Stimulated activated effector memory CD8-positive, alpha-beta T cell treated with anti-CD3 and anti-CD28 coated beads, Interleukin-12 subunit alpha, Interleukin-12 subunit beta, amount 100 ng/mL, for 72 hours (primary cell): ENCODE measurements around the gene LRIG2.

Experiments used
- ATAC-seq: fragments of 150-1000 bp; cut with Tn5 transposase; 2 replicates; pipeline ENCODE4 v1.10.0; 2021
- DNase-seq, 2 donors: peaks; one replicate each; pipeline ENCODE4 v3.0.0; 2021 to 2022; ENCODE audit warnings: low spot score in 2 of 2
- H3K27ac Mint-ChIP-seq: one replicate; pipeline ENCODE4 v1.8.0; 2022; ENCODE audit warnings: mild to moderate bottlenecking, mixed read lengths
- H3K36me3 Mint-ChIP-seq: one replicate; pipeline ENCODE4 v1.8.0; 2022; ENCODE audit warnings: mild to moderate bottlenecking, mixed read lengths
- H3K4me1 Mint-ChIP-seq: one replicate; pipeline ENCODE4 v1.8.0; 2022; ENCODE audit warnings: mixed read lengths
- H3K4me3 Mint-ChIP-seq: one replicate; pipeline ENCODE4 v1.8.0; 2022; ENCODE audit warnings: mild to moderate bottlenecking, mixed read lengths
- H3K9me3 Mint-ChIP-seq: one replicate; pipeline ENCODE4 v1.8.0; 2022; ENCODE audit warnings: mixed read lengths

LRIG2 gene

GRCh38 chr1:113095790-113096455, 22.9 kb downstream of the LRIG2 start:
- Mint-ChIP-seq H3K36me3 (peaks cover 97% of the 10 kb centered on the region), H3K9me3 (no peaks in the 10 kb centered on the region), H3K4me1 (no peaks in the 10 kb centered on the region), H3K27ac (no peak overlapping the region), H3K4me3 (no peak overlapping the region)
- ATAC-seq (no peak), DNase-seq (no peak)

- DNase-seq (no peak), ATAC-seq (no peak)
- Mint-ChIP-seq H3K4me1 (no peaks in the 10 kb centered on the region), H3K27ac (no peak overlapping the region), H3K9me3 (no peaks in the 10 kb centered on the region), H3K4me3 (no peak overlapping the region), H3K36me3 (peaks cover 97% of the 10 kb centered on the region)
These were observed 23.5 kb downstream of the LRIG2 start for GRCh38 chr1:113096493-113096892.

DNA sequence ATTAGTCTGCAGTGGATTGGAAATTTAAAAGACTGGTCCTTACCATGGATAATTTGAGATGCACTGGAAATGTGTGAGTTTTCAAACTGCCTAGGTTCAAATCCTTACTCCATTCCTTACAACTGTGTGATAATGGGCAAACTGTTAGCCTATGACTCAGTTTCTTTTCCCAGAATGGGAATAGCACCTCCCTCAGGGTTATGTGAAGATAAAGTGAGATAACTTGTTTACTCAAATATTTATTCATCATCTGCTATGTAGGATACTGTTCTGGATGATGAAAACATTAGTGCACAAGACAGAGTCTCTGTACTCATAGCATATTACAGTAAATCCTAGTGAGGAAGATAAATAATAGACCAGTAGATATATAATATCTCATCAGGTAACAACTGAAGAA, 28.6 kb downstream of the LRIG2 start:
- Mint-ChIP-seq H3K36me3 (peaks cover 100% of the 10 kb centered on the region), H3K9me3 (no peaks in the 10 kb centered on the region), H3K27ac (peak overlapping the region; percentile 80), H3K4me1 (no peaks in the 10 kb centered on the region), H3K4me3 (no peak overlapping the region)
- no peak for ATAC-seq
- DNase-seq: no peak

GRCh38 chr1:113103048-113103447, 30.1 kb downstream of the LRIG2 start:
- DNase-seq (no peak), ATAC-seq (no peak)
- Mint-ChIP-seq H3K36me3 (peaks cover 100% of the 10 kb centered on the region), H3K4me3 (no peak overlapping the region), H3K27ac (no peak overlapping the region), H3K9me3 (no peaks in the 10 kb centered on the region), H3K4me1 (no peaks in the 10 kb centered on the region)

GRCh38 chr1:113103977-113104376, 31.0 kb downstream of the LRIG2 start:
- Mint-ChIP-seq H3K4me3 (no peak overlapping the region), H3K27ac (peak overlapping the region; percentile 14), H3K36me3 (peaks cover 100% of the 10 kb centered on the region), H3K9me3 (no peaks in the 10 kb centered on the region), H3K4me1 (no peaks in the 10 kb centered on the region)
- ATAC-seq (no peak), DNase-seq (no peak)

GRCh38 chr1:113106910-113107309, 33.9 kb downstream of the LRIG2 start:
- ATAC-seq (no peak), DNase-seq (no peak)
- peaks cover 100% of the 10 kb centered on the region for H3K36me3 Mint-ChIP-seq
- no peaks in the 10 kb centered on the region for H3K9me3 Mint-ChIP-seq
- H3K4me1 Mint-ChIP-seq: no peaks in the 10 kb centered on the region
- no peak overlapping the region for H3K27ac Mint-ChIP-seq
- no peak overlapping the region for H3K4me3 Mint-ChIP-seq

- Mint-ChIP-seq H3K4me3 (no peak overlapping the region), H3K36me3 (peaks cover 100% of the 10 kb centered on the region), H3K9me3 (no peaks in the 10 kb centered on the region), H3K27ac (no peak overlapping the region), H3K4me1 (no peaks in the 10 kb centered on the region)
- no peak for DNase-seq
- no peak for ATAC-seq
These were observed 37.0 kb downstream of the LRIG2 start for GRCh38 chr1:113109908-113110554.

DNA sequence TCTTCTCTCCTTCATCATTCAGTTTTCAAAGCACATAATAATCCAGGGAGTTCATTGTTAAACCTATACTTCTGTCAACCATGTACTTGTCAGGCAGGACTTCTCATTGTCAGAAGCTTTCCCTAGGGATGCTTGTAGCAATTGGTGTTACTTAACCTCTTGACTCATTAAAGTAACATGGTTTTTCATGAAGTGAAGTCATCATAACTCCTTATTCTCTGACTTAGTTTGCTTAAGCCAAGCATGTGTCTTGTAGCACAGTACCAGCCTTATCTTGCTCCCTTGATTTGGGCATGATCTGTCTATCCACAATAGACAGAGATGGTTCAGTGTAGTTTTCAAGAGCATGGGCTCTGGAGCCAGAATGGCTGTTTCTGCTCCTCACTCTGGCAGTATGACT, 45.3 kb downstream of the LRIG2 start:
- ATAC-seq (no peak), DNase-seq (no peak)
- Mint-ChIP-seq H3K4me3 (no peak overlapping the region), H3K36me3 (peaks cover 100% of the 10 kb centered on the region), H3K9me3 (no peaks in the 10 kb centered on the region), H3K27ac (no peak overlapping the region), H3K4me1 (no peaks in the 10 kb centered on the region)

DNA sequence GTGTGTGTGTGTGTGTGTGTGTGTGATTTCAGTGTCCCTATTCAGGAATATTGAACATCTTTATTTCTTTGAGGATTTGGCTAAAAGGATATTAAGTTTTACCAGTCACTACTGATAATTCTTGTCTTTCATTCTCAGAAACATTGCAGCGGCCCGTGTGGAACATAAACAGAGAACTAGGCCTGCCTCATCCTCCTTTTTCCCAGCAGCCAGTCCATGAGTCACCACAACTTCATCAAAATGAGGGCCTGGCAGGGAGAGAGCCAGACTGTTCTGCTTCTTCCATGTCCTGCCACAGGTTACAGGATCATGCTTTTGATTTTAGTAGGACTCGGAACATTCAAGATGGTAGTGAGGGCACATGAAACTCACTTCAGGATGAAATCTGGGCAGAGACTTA, 50.7 kb downstream of the LRIG2 start:
- H3K4me1 Mint-ChIP-seq: peaks cover 7% of the 10 kb centered on the region
- no peaks in the 10 kb centered on the region for H3K9me3 Mint-ChIP-seq
- no peak for DNase-seq
- ATAC-seq: no peak
- no peak overlapping the region for H3K4me3 Mint-ChIP-seq
- peaks cover 97% of the 10 kb centered on the region for H3K36me3 Mint-ChIP-seq
- no peak overlapping the region for H3K27ac Mint-ChIP-seq

DNA sequence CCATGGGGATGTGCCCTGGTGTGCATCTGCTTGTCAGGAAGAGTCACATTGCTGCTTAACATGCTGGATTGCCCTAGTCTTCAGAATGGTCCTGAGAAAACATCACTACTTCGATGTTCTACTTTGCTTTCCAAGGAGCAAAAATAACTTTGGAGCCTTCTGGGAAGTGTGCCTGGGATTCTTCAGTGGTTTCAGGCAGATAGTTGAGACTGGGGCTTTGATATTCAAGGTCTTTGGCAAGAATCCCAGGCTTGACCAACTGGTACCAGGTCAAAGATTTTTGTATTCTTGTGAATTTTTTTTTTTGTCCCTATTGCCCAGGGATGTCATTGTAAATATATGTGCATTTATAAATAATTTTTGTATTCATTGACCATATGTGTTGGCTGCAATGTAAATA, 51.4 kb downstream of the LRIG2 start:
- H3K9me3 Mint-ChIP-seq: no peaks in the 10 kb centered on the region

GRCh38 chr1:113125517-113125916, 52.5 kb downstream of the LRIG2 start:
- no peaks in the 10 kb centered on the region for H3K9me3 Mint-ChIP-seq

More for the DNA sequence above, 51.4 kb downstream of the LRIG2 start:
- no peak overlapping the region for H3K27ac Mint-ChIP-seq
- ATAC-seq: no peak
- DNase-seq: no peak
- H3K36me3 Mint-ChIP-seq: peaks cover 91% of the 10 kb centered on the region
- H3K4me3 Mint-ChIP-seq: no peak overlapping the region
- H3K4me1 Mint-ChIP-seq: peaks cover 7% of the 10 kb centered on the region

GRCh38 chr1:113126207-113126606, 53.2 kb downstream of the LRIG2 start:
- Mint-ChIP-seq H3K36me3 (peaks cover 73% of the 10 kb centered on the region), H3K9me3 (no peaks in the 10 kb centered on the region), H3K4me1 (peaks cover 7% of the 10 kb centered on the region), H3K27ac (peak overlapping the region; percentile 29), H3K4me3 (no peak overlapping the region)
- no peak for DNase-seq
- ATAC-seq: no peak

More at GRCh38 chr1:113125517-113125916, 52.5 kb downstream of the LRIG2 start:
- H3K36me3 Mint-ChIP-seq: peaks cover 80% of the 10 kb centered on the region
- no peak overlapping the region for H3K4me3 Mint-ChIP-seq
- DNase-seq: no peak
- peak; percentile 85 for ATAC-seq
- peaks cover 7% of the 10 kb centered on the region for H3K4me1 Mint-ChIP-seq
- H3K27ac Mint-ChIP-seq: peak overlapping the region; percentile 26

DNA sequence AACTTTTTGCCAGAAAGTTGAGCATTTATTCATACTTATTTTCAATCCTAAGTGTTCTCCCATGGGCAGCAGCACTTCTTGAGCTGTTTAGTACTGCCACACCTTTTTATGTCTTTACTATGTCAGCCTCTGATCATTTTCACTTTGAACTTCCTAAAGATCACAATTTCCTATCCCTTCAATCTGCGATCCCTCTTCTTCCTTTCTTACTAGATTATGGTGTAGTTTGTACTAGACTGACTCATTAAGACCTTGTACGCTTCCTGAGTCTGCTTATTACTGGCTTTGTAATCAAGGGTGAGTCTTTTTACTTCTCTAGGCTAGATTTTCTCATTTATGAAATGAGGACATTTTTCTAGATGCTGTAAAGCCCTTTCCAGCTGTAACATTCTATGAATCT, 55.1 kb downstream of the LRIG2 start:
- ATAC-seq: peak; percentile 36
- Mint-ChIP-seq H3K4me3 (no peak overlapping the region), H3K27ac (peak overlapping the region; percentile 11)

GRCh38 chr1:113129529-113130185, 56.7 kb downstream of the LRIG2 start:
- Mint-ChIP-seq H3K4me3 (no peak overlapping the region), H3K9me3 (no peaks in the 10 kb centered on the region)

More for the DNA sequence above, 55.1 kb downstream of the LRIG2 start:
- peaks cover 18% of the 10 kb centered on the region for H3K4me1 Mint-ChIP-seq
- no peak for DNase-seq
- no peaks in the 10 kb centered on the region for H3K9me3 Mint-ChIP-seq
- peaks cover 54% of the 10 kb centered on the region for H3K36me3 Mint-ChIP-seq

GRCh38 chr1:113133038-113133437, 60.0 kb downstream of the LRIG2 start:
- Mint-ChIP-seq H3K9me3 (no peaks in the 10 kb centered on the region), H3K4me3 (no peak overlapping the region), H3K4me1 (peaks cover 18% of the 10 kb centered on the region), H3K27ac (no peak overlapping the region), H3K36me3 (peaks cover 4% of the 10 kb centered on the region)
- ATAC-seq: peak; percentile 71
- DNase-seq: no peak

More at GRCh38 chr1:113129529-113130185, 56.7 kb downstream of the LRIG2 start:
- DNase-seq (no peak), ATAC-seq (no peak)
- H3K4me1 Mint-ChIP-seq: peaks cover 20% of the 10 kb centered on the region
- no peak overlapping the region for H3K27ac Mint-ChIP-seq
- peaks cover 38% of the 10 kb centered on the region for H3K36me3 Mint-ChIP-seq

- no peak for DNase-seq
- H3K4me1 Mint-ChIP-seq: peaks cover 13% of the 10 kb centered on the region
- no peak for ATAC-seq
- no peaks in the 10 kb centered on the region for H3K36me3 Mint-ChIP-seq
- peak overlapping the region; percentile 14 for H3K27ac Mint-ChIP-seq
- H3K4me3 Mint-ChIP-seq: no peak overlapping the region
- H3K9me3 Mint-ChIP-seq: no peaks in the 10 kb centered on the region
These were observed 60.8 kb downstream of the LRIG2 start for GRCh38 chr1:113133759-113134158.
